Germinal center (tissue), 1 donor: ENCODE data around the gene KIAA1755.

ENCODE experiments used
- DNase-seq: peaks from one replicate; pipeline ENCODE4 v3.0.0; 2012; ENCODE audit warnings: mixed read lengths, low spot score

Gene KIAA1755

GRCh38 chr20:38184101-38184500 is 76.4 kb downstream of the KIAA1755 start:
- DNase-seq, result no peak

GRCh38 chr20:38181971-38182370 is 78.6 kb downstream of the KIAA1755 start:
- no peak for DNase-seq

- no peak for DNase-seq
Observed at GRCh38 chr20:38181207-38181801, 79.2 kb downstream of the KIAA1755 start.

- DNase-seq, result no peak
Observed at GRCh38 chr20:38180781-38181180, 79.8 kb downstream of the KIAA1755 start.

GRCh38 chr20:38179846-38180245 is 80.7 kb downstream of the KIAA1755 start:
- no peak for DNase-seq

- DNase-seq, result no peak
Observed at GRCh38 chr20:38178581-38178980, 82.0 kb downstream of the KIAA1755 start.

GRCh38 chr20:38178065-38178491 is 82.5 kb downstream of the KIAA1755 start:
- DNase-seq, result no peak

- no peak for DNase-seq
Observed at GRCh38 chr20:38177201-38177600, 83.3 kb downstream of the KIAA1755 start.

- no peak for DNase-seq
Observed at GRCh38 chr20:38175304-38176180, 85.0 kb downstream of the KIAA1755 start.

- DNase-seq, result no peak
Observed at GRCh38 chr20:38173237-38174156, 87.0 kb downstream of the KIAA1755 start.

- DNase-seq, result no peak
Observed at GRCh38 chr20:38172408-38172807, 88.1 kb downstream of the KIAA1755 start.

GRCh38 chr20:38171675-38172043 is 88.9 kb downstream of the KIAA1755 start:
- DNase-seq, result no peak

GRCh38 chr20:38170826-38171674 is 89.5 kb downstream of the KIAA1755 start:
- no peak for DNase-seq

- DNase-seq, result no peak
Observed at GRCh38 chr20:38170219-38170825, 90.2 kb downstream of the KIAA1755 start.

- DNase-seq, result no peak
Observed at GRCh38 chr20:38169636-38170193, 90.8 kb downstream of the KIAA1755 start.

GRCh38 chr20:38168791-38169589 is 91.5 kb downstream of the KIAA1755 start:
- DNase-seq, result no peak

GRCh38 chr20:38167851-38168760 is 92.4 kb downstream of the KIAA1755 start:
- no peak for DNase-seq

- no peak for DNase-seq
Observed at GRCh38 chr20:38167328-38167850, 93.1 kb downstream of the KIAA1755 start.
